Endothelial cell (in vitro differentiated cells): ENCODE data around the gene PNMA8A. TPM values are rescaled to one million over a fixed set of nuclear protein-coding genes. Genes with fewer than 3 reads are reported as not detected.

Source experiments
- DNase-seq: peaks from one replicate; pipeline ENCODE4 v3.0.0; 2021; ENCODE audit warnings: low spot score
- H3K27ac Mint-ChIP-seq: one replicate; pipeline ENCODE4 v1.8.0; 2021; ENCODE audit warnings: mixed read lengths, inconsistent platforms; ENCODE audit not compliant: unreplicated experiment
- H3K27me3 Mint-ChIP-seq: one replicate; pipeline ENCODE4 v1.8.0; 2021; ENCODE audit warnings: mild to moderate bottlenecking, moderate library complexity, mixed read lengths, inconsistent platforms; ENCODE audit not compliant: unreplicated experiment
- H3K36me3 Mint-ChIP-seq: one replicate; pipeline ENCODE4 v1.8.0; 2021; ENCODE audit warnings: mild to moderate bottlenecking, low read depth, mixed read lengths, inconsistent platforms; ENCODE audit not compliant: unreplicated experiment
- H3K4me1 Mint-ChIP-seq: one replicate; pipeline ENCODE4 v1.8.0; 2021; ENCODE audit warnings: mild to moderate bottlenecking, mixed read lengths, inconsistent platforms; ENCODE audit not compliant: unreplicated experiment
- H3K4me3 Mint-ChIP-seq: one replicate; pipeline ENCODE4 v1.8.0; 2021; ENCODE audit warnings: mild to moderate bottlenecking, mixed read lengths, inconsistent platforms; ENCODE audit not compliant: unreplicated experiment
- H3K9me3 Mint-ChIP-seq: one replicate; pipeline ENCODE4 v1.8.0; 2021; ENCODE audit warnings: mixed read lengths, inconsistent platforms; ENCODE audit not compliant: unreplicated experiment
- total RNA-seq: library from RNA; stranded (reverse); fragmentation: NEBNext Ultra II Directional; extraction: Animal tissue kit (Norgen Biotek cat#: 25700); gene quantifications from one replicate; pipeline ENCODE4 v1.2.1, GENCODE V29; 2021; ENCODE audit not compliant: unreplicated experiment
- TF ChIP-seq, protein P1 (sequence below): fragments of 200-600 bp; sonication (generic); IDR thresholded peaks from one replicate; pipeline ENCODE4 v1.5.0; 2021; ENCODE audit warnings: antibody characterized with exemption; ENCODE audit not compliant: unreplicated experiment

PNMA8A gene
- total RNA-seq, 1 donor from 2014 or later: 12.4 TPM

DNA sequence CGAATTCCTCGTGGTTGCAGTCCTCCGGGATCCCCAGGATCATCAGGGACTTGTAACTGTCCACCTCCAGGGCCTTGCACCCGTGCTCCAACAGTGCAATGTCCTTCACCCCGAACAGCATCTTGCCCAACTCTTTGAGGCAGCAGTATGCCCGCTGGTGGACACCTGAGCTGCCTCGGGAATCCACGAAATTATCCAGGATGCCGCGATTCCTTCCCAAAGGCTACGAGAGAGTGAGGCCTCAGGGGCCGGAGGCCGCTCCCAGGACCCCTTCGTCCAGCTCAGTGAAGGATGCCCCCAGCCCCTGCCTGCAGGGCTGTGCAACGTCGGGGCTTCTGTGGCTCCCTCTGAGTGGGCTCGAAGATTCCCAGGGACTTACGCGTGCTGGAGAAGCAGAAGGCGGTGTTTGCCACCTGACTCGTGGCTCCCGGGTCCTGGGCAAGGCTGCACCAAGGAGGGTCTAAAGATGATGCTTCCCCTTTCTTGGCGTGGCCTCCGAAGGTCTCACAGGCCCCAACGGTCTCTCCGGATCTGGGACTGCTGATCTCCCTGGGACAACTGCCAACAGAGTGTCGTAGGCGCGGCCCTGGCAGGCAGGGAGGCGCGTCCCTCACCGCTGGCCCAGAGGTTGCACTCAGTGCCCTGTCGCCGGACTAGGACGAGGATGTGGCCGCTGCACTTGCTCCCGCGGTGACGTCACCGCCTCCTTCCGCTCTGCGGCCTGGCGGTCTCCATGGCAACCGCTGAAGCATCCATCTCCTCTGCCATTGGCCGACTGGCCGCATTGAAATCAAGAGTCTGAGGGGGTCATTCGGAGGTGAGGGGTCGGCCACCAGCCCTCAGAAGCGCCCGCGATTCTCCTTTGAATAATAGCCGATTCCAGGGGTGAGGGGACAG is 42.9 kb downstream of the PNMA8A start, which contains the start of gene PNMA8C:
Gene PNMA8C (minus strand): TSS at position 698 of the 897 bp plus-strand sequence. CDS start 577 bp downstream, at position 121.
- TF ChIP-seq, protein P1, sequence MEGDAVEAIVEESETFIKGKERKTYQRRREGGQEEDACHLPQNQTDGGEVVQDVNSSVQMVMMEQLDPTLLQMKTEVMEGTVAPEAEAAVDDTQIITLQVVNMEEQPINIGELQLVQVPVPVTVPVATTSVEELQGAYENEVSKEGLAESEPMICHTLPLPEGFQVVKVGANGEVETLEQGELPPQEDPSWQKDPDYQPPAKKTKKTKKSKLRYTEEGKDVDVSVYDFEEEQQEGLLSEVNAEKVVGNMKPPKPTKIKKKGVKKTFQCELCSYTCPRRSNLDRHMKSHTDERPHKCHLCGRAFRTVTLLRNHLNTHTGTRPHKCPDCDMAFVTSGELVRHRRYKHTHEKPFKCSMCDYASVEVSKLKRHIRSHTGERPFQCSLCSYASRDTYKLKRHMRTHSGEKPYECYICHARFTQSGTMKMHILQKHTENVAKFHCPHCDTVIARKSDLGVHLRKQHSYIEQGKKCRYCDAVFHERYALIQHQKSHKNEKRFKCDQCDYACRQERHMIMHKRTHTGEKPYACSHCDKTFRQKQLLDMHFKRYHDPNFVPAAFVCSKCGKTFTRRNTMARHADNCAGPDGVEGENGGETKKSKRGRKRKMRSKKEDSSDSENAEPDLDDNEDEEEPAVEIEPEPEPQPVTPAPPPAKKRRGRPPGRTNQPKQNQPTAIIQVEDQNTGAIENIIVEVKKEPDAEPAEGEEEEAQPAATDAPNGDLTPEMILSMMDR: no peak
- Mint-ChIP-seq H3K9me3 (no peaks in the 10 kb centered on the region), H3K4me3 (peak within 1 kb of the TSS; percentile 60), H3K36me3 (no peaks in the 10 kb centered on the region), H3K27me3 (peaks cover 15% of the 10 kb centered on the region), H3K4me1 (peaks cover 15% of the 10 kb centered on the region), H3K27ac (peak within 1 kb of the TSS; percentile 16)
- DNase-seq: peak; percentile 75

DNA sequence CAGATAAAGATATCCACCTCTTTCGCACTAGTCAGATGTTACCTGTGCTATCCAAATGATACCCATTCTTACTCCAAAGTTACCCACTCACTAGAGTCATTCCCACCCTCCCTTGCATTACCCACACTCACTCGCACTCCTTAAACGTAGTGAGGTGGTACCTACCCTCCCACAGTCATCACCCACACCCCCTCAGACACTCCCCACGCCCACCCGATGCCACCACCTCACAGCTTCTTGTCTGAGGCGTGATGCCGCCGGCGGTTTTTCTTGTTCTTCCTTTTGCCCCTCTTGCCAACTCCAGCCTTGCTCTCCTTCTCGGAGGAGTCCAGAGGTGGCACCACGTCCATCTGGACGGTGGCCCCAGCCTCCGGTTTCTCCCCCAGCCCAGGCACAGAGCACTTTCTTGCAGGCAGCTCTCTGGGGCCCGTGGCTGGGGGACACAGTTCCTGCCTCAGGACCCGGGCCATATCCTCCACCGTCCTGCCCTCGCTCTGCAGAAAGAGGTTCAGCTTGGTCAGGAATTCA is 43.8 kb downstream of the PNMA8A start:
- Mint-ChIP-seq H3K36me3 (no peaks in the 10 kb centered on the region), H3K9me3 (no peaks in the 10 kb centered on the region), H3K27me3 (peaks cover 15% of the 10 kb centered on the region), H3K27ac (peak overlapping the region; percentile 13), H3K4me3 (peak overlapping the region; percentile 94), H3K4me1 (peaks cover 15% of the 10 kb centered on the region)
- DNase-seq: no peak
- TF ChIP-seq, protein P1: no peak

DNA sequence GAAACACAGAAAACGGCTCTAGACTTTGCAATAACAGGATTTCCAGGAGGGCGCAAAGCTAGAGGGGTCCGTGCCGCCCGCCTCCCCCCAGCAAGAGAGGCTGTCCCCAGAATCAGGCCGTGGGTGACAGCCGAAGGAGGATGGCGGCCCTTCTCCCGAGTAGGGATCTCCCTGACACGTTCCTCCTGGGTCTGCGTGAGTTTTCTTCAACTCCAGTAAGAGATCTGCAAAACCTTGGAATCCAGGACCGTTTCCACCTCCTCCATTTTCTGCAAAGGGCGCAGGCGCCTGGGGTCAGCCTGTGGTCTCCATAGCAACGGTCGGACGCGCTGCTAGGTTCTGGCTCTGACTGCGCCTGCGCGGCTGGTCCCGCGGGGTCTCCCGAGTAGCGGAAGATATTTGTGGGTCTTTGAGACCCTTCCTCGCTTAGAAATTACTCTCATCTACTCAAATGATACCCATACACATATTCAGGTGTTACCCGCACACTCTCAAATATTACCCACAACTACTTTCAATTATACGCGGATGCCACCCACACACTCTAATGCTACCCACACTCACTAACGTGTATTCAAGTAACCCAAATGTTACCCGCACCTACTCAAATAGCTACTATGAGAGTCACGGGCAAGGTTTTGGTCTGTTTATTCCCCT is 44.7 kb downstream of the PNMA8A start:
- peak; percentile 90 for DNase-seq
- H3K27me3 Mint-ChIP-seq: peaks cover 15% of the 10 kb centered on the region
- no peaks in the 10 kb centered on the region for H3K36me3 Mint-ChIP-seq
- peak overlapping the region; percentile 49 for H3K27ac Mint-ChIP-seq
- H3K9me3 Mint-ChIP-seq: no peaks in the 10 kb centered on the region
- H3K4me1 Mint-ChIP-seq: peaks cover 15% of the 10 kb centered on the region
- peak overlapping the region; percentile 94 for H3K4me3 Mint-ChIP-seq
- TF ChIP-seq, protein P1: no peak

DNA sequence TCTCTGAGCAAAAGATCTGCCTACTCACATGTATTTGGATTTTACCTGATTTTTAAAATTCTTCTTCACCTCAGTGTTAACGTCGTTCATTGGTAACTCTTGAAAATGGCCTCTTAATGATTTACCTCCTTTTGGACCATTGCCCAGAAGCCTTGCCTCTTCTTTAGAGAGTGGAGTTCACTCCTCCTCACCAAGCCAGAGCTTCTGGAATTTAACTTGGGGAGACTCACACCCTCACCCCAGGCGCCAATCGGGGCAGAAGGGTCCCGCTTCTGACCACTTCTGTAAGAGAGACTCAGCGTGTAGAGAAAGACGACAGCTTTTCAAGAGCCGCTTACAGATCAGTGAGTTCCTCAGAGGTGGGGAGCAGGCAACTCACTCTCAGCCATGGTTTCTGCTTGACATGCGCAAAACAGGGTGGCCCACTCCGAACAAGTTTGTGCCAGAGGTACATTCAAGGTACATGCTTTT is 45.3 kb downstream of the PNMA8A start:
- Mint-ChIP-seq H3K36me3 (no peaks in the 10 kb centered on the region), H3K27ac (peak overlapping the region; percentile 49), H3K9me3 (no peaks in the 10 kb centered on the region), H3K4me1 (peaks cover 15% of the 10 kb centered on the region), H3K4me3 (peak overlapping the region; percentile 94), H3K27me3 (peaks cover 15% of the 10 kb centered on the region)
- no peak for DNase-seq
- TF ChIP-seq, protein P1: no peak
